ENCODE results near the gene NAP1L5. TPM values are rescaled to one million over a fixed set of nuclear protein-coding genes. Genes with fewer than 3 reads are reported as not detected.

Gene NAP1L5
- total and polyA plus RNA-seq, 2 of the 13 experiments (the other 11 are each of a cell fraction or from before 2014, with no cell fraction given), result 1.3 to 1.6 TPM

GRCh38 chr4:88698519-88698918 is 890 bp upstream of the NAP1L5 start:
- CTCF ChIA-PET (ENCODE audit: low intra/inter-chr PET ratio, low total read pairs), result no interaction called here
- in situ Hi-C loops (cut with HindIII; ENCODE audit: extremely low pct_ligation_motif_present, low pct_unique_long_range_greater_than_20kb), result no loop called here

More at GRCh38 chr4:88698519-88698918, 890 bp upstream of the NAP1L5 start:
- FAIRE-seq, result no peak
- no peak for DNase-seq (ENCODE audit: low spot score)
- Histone ChIP-seq H3K36me3 (replicated peaks in 1 of 2; ENCODE audit: control insufficient read depth in 1 of 2, insufficient read depth in 2 of 2, low read length in 2 of 2) (no peaks in the 10 kb centered on the region), H4K20me1 (ENCODE audit: insufficient read depth, low read length) (no peaks in the 10 kb centered on the region), H3K4me3 (replicated peaks in 1 of 3; ENCODE audit: insufficient read depth in 1 of 3, low read depth in 2 of 3, low read length in 3 of 3) (no peak overlapping the region), H3K9me3 (ENCODE audit: low read length) (no peaks in the 10 kb centered on the region), H3K9ac (ENCODE audit: insufficient read depth, low read depth, low read length) (no peak overlapping the region), H2AFZ (ENCODE audit: low read length) (no peak overlapping the region), H3K4me1 (ENCODE audit: insufficient read depth, low read length) (0 out of 2 replicates have a peak, but pooled peaks cover 5% of the 10 kb centered on the region), H3K27me3 (ENCODE audit: control insufficient read depth in 1 of 2, insufficient read depth in 2 of 2, low read length in 2 of 2) (no peaks in the 10 kb centered on the region), H3K4me2 (ENCODE audit: low read depth, low read length) (no peak overlapping the region), H3K79me2 (ENCODE audit: insufficient read depth, low read length) (no peaks in the 10 kb centered on the region), H3K27ac (ENCODE audit: extremely low read length, insufficient read depth, low read length) (no peak overlapping the region)
- POLR2A ChIA-PET, result interaction anchor here (1.4 kb wide), 1 partner anchor 125 kb away, joined by 3 read pairs; no protein-coding TSS in a partner anchor
- 94% methylated on average over 7 of the region's 7 CpGs for WGBS (ENCODE audit: low lambda C conversion rate)
- no peak for TF ChIP-seq SOX5 (CRISPR knock-in tag; IDR thresholded peaks at IDR 0.05; ENCODE audit: borderline replicate concordance)
- no peak for TF ChIP-seq HDAC1 (CRISPR knock-in tag; IDR thresholded peaks at IDR 0.05)
- TF ChIP-seq MTA3 (CRISPR knock-in tag; IDR thresholded peaks at IDR 0.05), result no peak
- no peak for TF ChIP-seq ZNF430 (CRISPR knock-in tag; IDR thresholded peaks at IDR 0.05)
- TF ChIP-seq ZBTB46 (CRISPR knock-in tag; IDR thresholded peaks at IDR 0.05; ENCODE audit: borderline replicate concordance), result no peak
- TF ChIP-seq NCOA5 (CRISPR knock-in tag; IDR thresholded peaks at IDR 0.05), result no peak
- no peak for TF ChIP-seq SRF (IDR thresholded peaks at IDR 0.05; ENCODE audit: low read depth, low read length)
- no peak for TF ChIP-seq ZSCAN30 (CRISPR knock-in tag; IDR thresholded peaks at IDR 0.05)
- TF ChIP-seq, protein P1, sequence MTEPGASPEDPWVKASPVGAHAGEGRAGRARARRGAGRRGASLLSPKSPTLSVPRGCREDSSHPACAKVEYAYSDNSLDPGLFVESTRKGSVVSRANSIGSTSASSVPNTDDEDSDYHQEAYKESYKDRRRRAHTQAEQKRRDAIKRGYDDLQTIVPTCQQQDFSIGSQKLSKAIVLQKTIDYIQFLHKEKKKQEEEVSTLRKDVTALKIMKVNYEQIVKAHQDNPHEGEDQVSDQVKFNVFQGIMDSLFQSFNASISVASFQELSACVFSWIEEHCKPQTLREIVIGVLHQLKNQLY (CRISPR knock-in tag; IDR thresholded peaks at IDR 0.05), result no peak
- TF ChIP-seq ZNF784 (CRISPR knock-in tag; IDR thresholded peaks at IDR 0.05; ENCODE audit: borderline replicate concordance), result no peak
- TF ChIP-seq ZNF382 (CRISPR knock-in tag; IDR thresholded peaks at IDR 0.05; ENCODE audit: borderline replicate concordance), result no peak
- no peak for TF ChIP-seq KLF6 (CRISPR knock-in tag; IDR thresholded peaks at IDR 0.05)
- no peak for TF ChIP-seq CSRNP1 (CRISPR knock-in tag; IDR thresholded peaks at IDR 0.05)
- ATAC-seq, result no peak; the same call in 2 of the 3 replicates
- intact Hi-C loops (cut with micrococcal nuclease; ENCODE audit: unreplicated experiment), result no loop called here
- BruUV-seq (replicated peaks), result no TSS peak

Data from HepG2 (cell line).